Fibroblast of mammary gland (primary cell): ENCODE results near the gene POC1B.
A peak's percentile ranks its signal among the peaks of the same experiment; 100 is the strongest.

Experiments
- DNase-seq: peaks from one replicate; pipeline ENCODE4 v3.0.0-alpha.2; 2010; ENCODE audit warnings: low read depth
- H3K4me3 ChIP-seq: 2 replicates; pipeline ENCODE4 v1.5.1; 2011; ENCODE audit warnings: low read depth, mild to moderate bottlenecking, low read length, moderate library complexity; ENCODE audit not compliant: control insufficient read depth
- CTCF ChIP-seq: conservative IDR thresholded peaks from 2 replicates; pipeline ENCODE4 v1.5.1; 2011; ENCODE audit warnings: low read depth, low read length, inconsistent platforms; ENCODE audit not compliant: control insufficient read depth, insufficient read depth

POC1B gene

DNA sequence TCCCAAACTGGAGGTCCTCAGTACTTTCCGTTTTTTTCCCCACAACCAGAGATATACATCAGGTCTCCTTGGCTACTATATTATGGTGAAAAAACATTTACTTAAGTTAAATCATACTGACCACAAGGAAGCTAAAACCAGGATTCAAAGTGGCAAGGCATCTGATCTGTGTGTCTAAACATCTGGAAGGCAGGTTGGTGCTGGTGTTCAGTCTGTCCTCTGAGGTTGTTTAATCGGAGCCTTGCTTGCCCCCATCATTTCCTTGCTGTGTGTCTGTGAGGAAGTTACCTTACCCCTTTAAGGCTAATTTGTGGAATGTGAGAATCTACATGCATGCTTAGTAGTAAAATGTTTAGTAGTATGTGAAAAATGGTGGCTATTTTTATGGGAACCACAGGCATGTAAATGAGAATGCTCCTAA lies 76.9 kb downstream of the POC1B start:
- DNase-seq: no peak
- no peak for TF ChIP-seq CTCF
- no peak overlapping the region for H3K4me3 ChIP-seq

GRCh38 chr12:89448526-89448925 lies 77.3 kb downstream of the POC1B start:
- DNase-seq: no peak
- no peak for TF ChIP-seq CTCF
- no peak overlapping the region for H3K4me3 ChIP-seq

GRCh38 chr12:89439941-89440340 lies 85.9 kb downstream of the POC1B start:
- H3K4me3 ChIP-seq: no peak overlapping the region
- no peak for TF ChIP-seq CTCF
- DNase-seq: peak; percentile 70

DNA sequence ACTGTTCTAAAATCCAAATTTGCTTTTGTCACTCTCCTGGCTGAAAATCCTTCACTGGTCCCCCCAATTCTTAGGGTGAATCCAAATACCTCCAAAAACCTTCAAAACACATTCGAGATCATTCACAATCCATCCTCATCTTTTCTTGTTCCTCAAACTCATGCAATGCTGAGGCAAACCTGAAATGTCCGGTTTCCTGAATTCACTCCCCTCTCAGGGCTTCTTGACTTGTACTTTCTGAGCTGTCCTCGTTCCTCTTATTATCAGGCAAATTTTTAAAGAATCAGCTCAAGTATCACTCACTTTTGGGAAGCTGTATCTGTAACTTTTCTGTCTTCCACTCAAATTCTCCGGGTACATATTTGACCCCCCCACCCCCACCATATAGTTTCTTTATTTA lies 88.6 kb downstream of the POC1B start:
- no peak overlapping the region for H3K4me3 ChIP-seq
- DNase-seq: no peak
- no peak for TF ChIP-seq CTCF

GRCh38 chr12:89436062-89436461 lies 89.8 kb downstream of the POC1B start:
- H3K4me3 ChIP-seq: no peak overlapping the region
- DNase-seq: no peak
- TF ChIP-seq CTCF: no peak

GRCh38 chr12:89433634-89434033 lies 92.2 kb downstream of the POC1B start:
- peak; percentile 53 for DNase-seq
- no peak for TF ChIP-seq CTCF
- H3K4me3 ChIP-seq: no peak overlapping the region

DNA sequence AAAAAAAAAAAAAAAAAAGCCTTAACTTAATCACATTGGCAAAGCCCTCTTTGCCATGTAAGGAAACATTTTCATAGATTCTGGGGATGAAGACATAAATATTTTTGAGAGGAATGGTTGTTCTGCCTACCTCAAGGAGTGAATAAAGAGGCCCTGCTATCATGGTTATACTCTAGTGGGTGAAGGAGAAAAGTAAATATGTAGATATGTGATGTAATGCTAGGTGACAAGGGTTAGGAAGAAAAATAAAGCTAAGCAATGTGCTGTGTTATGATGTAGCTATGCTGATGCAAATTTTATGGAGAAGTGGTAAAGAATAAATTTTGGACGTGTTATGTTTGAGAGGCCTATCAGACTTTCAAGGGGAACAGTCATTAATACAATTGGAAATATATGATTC lies 93.5 kb downstream of the POC1B start:
- no peak for DNase-seq
- TF ChIP-seq CTCF: no peak
- H3K4me3 ChIP-seq: no peak overlapping the region
